DND-41 (cell line): Measurements from ENCODE around the gene EPHA1.

Experiments used
- EZH2 ChIP-seq: IDR thresholded peaks from 3 replicates; pipeline ENCODE4 v1.6.1; 2012; ENCODE audit warnings: borderline replicate concordance, low read depth, mild to moderate bottlenecking, moderate library complexity, low read length, inconsistent platforms; ENCODE audit not compliant: severe bottlenecking
- TF ChIP-seq, protein P1 (sequence below): IDR thresholded peaks from 2 replicates; pipeline ENCODE4 v1.5.1; 2012; ENCODE audit warnings: borderline replicate concordance, low read length, moderate library complexity, mild to moderate bottlenecking; ENCODE audit not compliant: poor library complexity, severe bottlenecking; ENCODE audit errors: extremely low read depth

DNA sequence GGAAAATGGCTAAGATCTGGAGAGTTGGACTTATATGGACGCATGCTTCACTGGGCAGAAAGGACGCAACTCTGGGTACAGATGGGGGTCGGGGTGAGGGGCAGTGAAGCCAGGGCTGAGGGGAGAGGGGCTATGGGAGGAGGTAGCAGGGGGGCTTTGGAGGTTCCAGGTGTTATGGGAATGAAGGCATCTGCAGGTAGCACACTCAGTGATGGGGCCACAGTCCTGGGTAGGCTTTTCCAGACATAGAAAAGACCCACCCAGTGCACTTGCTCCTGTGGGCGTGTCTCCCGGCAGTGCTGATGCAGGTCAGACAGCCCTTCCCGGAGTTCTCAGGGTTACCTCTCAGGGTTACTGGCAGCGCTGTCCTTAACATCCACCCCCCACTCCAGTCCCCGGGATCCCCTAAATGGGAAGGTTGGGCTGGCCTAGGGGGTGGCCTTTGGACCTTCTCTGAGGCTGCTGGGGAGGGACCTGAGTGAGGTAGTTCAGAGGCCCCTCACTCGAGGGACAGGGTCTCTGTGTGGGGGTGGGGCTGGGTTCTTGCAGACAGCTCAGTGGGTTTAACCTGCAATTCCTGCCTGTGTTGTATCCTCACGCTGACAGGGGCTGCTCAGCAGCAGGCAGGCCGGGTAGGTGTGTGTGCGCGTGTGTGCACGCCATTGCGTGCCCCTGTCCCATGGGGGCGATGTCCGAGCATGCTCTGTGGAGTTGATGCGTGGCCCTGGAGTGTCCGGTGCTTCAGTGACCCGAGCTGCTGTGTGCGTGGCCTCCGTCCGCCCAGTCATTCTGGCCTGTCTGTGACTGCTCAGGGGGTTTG lies 21.3 kb downstream of the EPHA1 start:
- TF ChIP-seq, protein P1, sequence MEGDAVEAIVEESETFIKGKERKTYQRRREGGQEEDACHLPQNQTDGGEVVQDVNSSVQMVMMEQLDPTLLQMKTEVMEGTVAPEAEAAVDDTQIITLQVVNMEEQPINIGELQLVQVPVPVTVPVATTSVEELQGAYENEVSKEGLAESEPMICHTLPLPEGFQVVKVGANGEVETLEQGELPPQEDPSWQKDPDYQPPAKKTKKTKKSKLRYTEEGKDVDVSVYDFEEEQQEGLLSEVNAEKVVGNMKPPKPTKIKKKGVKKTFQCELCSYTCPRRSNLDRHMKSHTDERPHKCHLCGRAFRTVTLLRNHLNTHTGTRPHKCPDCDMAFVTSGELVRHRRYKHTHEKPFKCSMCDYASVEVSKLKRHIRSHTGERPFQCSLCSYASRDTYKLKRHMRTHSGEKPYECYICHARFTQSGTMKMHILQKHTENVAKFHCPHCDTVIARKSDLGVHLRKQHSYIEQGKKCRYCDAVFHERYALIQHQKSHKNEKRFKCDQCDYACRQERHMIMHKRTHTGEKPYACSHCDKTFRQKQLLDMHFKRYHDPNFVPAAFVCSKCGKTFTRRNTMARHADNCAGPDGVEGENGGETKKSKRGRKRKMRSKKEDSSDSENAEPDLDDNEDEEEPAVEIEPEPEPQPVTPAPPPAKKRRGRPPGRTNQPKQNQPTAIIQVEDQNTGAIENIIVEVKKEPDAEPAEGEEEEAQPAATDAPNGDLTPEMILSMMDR, result peak; percentile 40
- TF ChIP-seq EZH2, result no peak
